C4-2B (cell line): ENCODE measurements around the gene BRINP2.

ENCODE experiments used
- H3K27ac ChIP-seq: fragments of 450-650 bp; 2 replicates; pipeline ENCODE4 v1.5.1; 2017
- ZFX ChIP-seq: fragments of 450-650 bp; IDR thresholded peaks from 2 replicates; pipeline ENCODE4 v1.6.1; 2017
- TF ChIP-seq, protein P1 (sequence below): fragments of 450-650 bp; conservative IDR thresholded peaks from 2 replicates; pipeline ENCODE4 v1.5.1; 2017; ENCODE audit warnings: mild to moderate bottlenecking

BRINP2 gene

DNA sequence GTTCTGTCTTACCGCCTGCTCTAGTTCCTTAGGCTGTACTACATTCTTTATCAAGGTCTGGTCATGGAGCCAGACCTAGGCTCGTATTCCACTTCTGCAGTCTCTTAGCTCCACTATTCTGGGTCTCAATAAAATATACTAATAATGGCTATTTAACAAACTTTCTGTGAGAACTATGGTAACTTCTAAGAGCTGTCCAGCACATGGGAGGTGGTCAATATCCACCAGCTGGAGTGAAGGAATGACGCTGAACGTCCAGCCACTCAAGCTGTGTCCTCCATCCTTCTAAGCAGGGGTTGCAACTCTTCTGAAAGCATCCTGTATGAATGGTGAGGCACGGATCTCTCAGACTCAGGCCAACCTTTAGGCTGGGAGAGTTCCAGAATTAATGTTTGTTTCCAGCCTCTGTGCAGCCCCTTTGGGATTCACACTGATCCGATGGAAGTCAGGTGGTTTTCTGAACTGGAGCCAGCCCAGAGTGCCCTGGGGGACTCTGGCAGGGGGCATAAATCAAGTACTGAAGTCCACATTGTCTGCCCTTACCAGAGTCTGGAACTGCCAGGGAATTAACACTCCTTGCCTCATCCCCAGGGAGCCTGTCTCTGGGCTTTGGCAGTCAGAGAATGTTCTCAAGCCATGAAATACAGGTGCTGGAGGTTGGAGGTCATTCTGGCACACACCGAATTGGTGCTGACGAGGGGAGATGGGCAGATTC, 57.4 kb downstream of the BRINP2 start:
- TF ChIP-seq, protein P1, sequence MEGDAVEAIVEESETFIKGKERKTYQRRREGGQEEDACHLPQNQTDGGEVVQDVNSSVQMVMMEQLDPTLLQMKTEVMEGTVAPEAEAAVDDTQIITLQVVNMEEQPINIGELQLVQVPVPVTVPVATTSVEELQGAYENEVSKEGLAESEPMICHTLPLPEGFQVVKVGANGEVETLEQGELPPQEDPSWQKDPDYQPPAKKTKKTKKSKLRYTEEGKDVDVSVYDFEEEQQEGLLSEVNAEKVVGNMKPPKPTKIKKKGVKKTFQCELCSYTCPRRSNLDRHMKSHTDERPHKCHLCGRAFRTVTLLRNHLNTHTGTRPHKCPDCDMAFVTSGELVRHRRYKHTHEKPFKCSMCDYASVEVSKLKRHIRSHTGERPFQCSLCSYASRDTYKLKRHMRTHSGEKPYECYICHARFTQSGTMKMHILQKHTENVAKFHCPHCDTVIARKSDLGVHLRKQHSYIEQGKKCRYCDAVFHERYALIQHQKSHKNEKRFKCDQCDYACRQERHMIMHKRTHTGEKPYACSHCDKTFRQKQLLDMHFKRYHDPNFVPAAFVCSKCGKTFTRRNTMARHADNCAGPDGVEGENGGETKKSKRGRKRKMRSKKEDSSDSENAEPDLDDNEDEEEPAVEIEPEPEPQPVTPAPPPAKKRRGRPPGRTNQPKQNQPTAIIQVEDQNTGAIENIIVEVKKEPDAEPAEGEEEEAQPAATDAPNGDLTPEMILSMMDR = no peak
- TF ChIP-seq ZFX = no peak
- H3K27ac ChIP-seq = no peak overlapping the region

DNA sequence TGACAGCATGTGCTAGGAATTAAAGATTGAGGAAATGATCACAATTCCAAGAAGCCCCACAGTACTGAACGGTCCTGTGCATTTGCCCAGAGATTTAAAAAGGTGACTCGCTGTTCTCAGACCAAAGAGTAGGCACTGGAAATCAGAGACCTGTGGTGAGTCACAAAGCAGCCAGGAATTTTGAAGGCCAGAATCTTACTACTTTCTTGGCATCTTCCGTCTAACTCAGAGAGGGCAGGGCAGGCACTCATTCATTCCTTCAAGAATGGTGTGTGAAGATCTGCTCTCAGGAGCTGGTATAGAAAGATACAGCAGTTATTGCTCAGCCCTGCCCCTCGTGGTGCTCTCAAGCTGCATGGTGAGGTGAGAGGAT, 57.9 kb downstream of the BRINP2 start:
- TF ChIP-seq, protein P1 = no peak
- TF ChIP-seq ZFX = no peak
- no peak overlapping the region for H3K27ac ChIP-seq

DNA sequence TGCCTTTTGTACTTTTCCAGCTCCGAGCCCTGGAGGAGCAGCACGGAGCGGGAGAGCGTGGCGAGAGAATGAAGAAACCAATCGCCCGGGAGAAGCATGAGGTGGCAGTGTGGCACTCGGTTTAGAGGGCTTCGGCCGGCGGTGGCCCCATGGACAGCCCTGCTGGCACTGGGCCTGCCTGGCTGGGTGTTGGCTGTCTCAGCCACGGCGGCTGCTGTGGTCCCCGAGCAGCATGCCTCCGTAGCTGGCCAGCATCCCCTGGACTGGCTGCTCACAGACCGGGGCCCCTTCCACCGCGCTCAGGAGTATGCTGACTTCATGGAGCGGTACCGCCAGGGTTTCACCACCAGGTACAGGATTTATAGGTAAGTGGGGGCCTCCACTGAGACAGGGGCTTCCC, 59.0 kb downstream of the BRINP2 start:
- TF ChIP-seq, protein P1 = no peak
- no peak for TF ChIP-seq ZFX
- H3K27ac ChIP-seq = no peak overlapping the region

DNA sequence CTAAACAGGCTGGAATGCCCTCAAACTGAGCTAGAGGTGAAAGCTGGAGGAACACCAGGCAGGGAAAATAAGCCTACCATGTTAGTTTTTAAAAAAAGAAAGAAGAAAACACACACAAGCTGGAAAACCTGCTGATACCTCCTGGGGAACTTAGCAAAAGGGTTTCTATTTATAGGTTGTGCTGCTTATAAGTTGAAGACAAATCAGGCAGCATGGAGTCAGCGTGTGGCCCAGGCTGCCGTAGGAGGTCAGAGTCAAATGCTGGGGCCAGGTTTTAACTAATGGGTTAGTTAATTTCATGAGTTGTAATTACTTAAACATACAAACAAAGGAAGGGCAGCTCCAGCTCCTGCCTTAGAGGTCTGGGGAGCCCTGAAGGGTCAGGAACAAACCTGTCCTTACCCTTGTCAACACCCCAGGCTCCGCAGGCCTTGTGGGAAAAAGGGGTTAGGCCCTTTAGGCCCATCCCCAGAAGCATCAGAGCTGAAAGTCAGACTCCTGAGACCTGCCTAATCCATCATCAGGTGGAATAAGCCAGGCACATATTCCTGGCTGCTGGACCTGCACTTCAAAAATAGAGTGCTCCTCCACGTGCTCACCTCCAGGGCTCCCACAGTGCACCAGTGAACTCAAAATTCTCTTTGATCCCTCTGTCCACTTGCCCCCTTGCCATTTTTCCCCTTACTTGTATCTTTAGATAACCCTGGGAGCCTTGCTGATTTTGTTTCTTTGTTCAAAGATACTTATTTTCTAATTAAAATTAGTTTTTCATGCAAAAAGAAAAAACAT, 59.7 kb downstream of the BRINP2 start:
- no peak for TF ChIP-seq ZFX
- TF ChIP-seq, protein P1 = no peak
- no peak overlapping the region for H3K27ac ChIP-seq

DNA sequence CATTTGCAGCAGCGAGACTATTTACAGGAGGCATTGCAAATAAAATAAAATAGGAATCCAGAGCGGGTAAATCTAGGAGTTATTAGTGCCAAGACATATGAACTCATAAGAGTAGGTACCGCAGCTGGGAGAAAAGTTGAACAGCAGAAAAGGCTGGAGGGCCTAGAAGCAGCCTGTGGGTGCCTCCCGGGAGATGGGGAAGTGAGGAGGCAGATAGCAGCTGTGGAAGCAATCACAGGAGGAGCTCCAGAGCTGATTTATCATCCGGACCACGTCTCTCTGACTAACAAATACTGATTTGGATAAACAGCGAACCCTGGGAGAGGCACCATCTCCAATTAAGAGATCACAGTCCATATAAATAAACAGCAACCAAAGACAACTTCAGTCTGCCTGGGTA, 64.6 kb downstream of the BRINP2 start:
- no peak overlapping the region for H3K27ac ChIP-seq
- TF ChIP-seq, protein P1 = no peak
- TF ChIP-seq ZFX = no peak

DNA sequence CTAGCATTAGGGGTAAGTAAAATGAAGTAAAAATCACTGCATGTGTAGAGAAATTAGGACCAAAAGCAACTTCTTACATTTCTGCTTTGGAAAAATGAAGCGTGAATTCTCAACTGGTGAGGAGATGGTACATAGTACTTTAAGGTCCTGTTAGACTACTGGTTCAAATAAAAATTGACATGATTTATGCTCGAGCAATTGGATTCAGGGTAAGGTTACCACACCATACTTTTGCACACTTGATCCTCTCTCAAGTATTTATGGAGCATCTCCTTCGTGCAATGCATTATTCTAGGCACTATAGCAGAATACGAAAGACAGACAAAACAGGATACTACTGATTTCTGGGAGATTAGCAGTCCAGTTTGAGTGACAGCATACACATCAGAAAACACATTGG, 66.2 kb downstream of the BRINP2 start:
- no peak overlapping the region for H3K27ac ChIP-seq
- TF ChIP-seq, protein P1 = no peak
- no peak for TF ChIP-seq ZFX

DNA sequence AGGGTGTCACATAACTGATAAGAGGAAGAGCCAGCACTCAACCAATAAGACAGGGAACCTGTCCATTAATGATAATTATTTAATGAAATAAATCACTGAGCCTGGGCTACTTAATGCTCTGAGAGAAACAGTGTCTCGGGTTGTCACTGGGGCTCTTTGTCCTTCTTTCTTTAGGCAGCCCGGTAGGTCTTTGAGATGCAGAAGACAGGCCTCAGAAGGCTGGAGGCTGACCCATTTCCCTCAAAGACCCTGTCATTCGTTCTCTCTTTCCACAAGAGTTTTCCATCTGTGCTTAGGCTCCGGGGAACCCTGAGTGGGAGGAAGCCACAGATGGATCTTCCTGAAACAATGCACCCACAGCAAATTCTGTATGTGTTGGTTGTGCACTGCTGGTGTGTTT, 68.2 kb downstream of the BRINP2 start:
- TF ChIP-seq ZFX = no peak
- TF ChIP-seq, protein P1 = no peak

More for the DNA sequence above, 68.2 kb downstream of the BRINP2 start:
- H3K27ac ChIP-seq = no peak overlapping the region
